GM19238 (cell line): ENCODE measurements around the gene C6orf136.

Experiments
- DNase-seq: peaks from one replicate; pipeline ENCODE4 v3.0.0; 2011; ENCODE audit warnings: low spot score; ENCODE audit not compliant: insufficient read length

The C6orf136 gene

DNA sequence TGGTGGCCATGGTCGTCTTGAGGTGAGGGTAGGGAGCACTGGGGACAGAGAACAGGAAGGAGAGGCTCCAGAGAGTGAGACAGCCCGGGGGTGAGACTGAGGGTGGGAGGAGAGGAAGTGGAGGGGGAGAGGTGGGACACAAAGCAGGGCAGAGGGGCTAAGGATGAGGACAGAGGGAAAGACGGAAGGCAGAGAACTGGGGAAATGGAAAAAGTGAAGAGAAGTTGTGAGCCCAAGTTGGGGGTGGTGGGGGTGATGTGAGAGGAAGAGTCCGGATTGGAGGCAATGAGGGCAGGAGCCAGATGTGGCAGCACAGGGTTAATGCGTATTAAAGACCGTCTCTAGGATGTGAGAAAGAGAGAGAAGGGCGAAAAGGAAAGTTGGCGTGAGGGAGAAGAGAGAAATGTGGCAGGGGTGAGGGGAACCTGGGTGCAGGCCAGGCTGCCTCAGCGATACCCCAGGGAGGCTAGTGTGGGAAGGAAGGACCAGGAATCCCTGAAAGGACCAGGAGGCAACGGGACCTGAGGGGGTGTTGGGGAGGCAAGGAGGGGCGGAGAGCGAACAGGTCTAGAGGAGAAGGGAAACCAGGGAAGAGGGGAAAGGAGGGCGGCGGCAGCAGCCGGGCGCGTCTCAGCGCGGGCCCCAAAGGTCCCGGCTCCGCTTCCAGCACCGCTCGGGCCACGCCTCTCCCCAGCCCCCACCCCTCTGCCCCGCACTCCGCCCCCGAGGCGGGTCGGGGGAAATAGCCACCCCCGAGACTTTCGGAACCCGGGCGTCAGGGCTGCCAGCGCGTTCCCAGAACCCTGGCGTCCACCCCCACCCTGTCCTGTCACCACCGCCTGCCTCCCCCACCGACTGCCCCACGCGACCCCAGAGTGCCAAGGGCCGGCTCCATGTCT is 39.3 kb downstream of the C6orf136 start, which contains the start of gene PPP1R18:
Gene PPP1R18, minus strand, starts transcription at position 637 of the 899 bp plus-strand sequence. Its CDS starts 627 bp downstream, at position 10.
- DNase-seq, result no peak

GRCh38 chr6:30686908-30687658 is 40.1 kb downstream of the C6orf136 start:
- DNase-seq, result peak; percentile 72

DNA sequence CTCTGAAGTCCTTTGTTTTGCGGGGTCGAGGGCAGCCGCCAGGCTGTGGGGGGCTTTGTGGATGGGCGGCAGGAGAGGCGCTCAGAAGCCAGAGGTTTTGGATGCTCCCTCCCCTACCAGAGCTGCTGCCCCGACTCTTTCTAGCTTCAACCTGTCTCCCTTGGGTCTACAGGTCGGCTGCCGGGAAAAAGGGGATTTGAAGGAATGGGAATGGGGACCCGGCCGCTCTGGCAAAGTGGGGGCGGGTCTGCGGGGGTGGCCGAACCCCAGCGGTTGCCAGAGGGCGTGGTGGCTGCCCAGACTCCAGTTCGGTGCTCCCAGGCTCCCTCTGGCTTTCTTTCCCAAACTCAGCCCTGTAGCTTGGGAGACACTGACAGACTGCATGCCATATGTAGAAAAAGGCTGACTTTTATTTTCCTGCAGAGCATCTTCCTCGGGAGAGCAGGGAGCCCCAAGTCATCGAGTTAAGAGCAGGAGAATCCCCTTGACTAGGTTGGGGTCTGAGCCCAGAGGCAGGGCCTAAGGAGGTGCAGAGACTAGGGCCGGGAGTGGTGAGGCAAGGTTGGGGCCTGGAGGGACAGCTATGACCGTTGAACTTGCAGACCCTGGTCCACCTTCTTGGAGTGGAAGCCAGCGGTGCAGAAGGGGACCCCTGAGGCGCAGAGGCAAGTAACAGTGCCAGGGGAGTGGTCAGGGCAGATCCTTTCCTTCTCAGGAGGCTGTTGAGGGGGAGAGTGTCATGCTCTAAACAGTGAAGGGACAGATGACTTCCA is 40.9 kb downstream of the C6orf136 start:
- DNase-seq, result no peak

- no peak for DNase-seq
Observed at GRCh38 chr6:30688569-30688968, 41.6 kb downstream of the C6orf136 start.

DNA sequence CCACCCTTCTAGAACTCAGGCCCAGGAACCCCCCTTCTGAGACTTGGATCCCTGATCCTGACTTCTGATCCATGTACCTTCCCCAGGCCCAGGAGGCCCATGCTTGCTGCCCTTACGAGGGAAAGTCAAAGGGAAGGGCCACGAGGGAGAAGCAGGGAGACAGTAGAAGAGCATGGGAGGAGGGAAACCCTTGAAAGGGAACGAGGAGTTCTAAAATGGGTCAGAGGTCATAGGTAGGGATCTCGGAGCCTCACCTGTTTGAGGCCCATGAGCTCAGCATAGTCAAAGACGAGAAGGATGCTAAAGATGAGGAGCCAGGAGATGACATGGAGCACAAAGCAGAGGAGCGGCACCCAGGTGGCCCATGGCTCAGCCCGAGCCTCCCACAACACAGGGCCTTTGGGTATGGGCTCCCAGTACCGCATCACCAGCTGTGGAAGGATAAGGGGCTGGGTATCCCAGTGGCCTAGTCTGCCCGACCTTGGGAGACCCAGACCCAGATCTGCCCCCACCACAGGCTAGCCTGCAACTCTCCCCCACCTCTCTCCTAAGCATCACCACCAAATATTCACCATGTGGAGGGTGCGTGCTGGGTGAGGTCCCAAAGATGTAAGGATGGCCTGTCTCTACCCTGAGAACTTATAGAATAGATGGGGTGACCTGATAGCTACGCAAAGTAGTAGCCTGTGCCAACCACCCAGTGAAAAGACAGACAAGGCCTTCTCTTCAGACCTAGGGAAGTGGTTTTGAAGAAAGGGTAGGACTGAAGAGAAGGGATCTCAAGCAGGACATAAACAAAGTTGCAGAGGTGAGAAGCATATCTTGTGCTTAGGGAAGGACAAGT is 42.3 kb downstream of the C6orf136 start:
- DNase-seq, result no peak

DNA sequence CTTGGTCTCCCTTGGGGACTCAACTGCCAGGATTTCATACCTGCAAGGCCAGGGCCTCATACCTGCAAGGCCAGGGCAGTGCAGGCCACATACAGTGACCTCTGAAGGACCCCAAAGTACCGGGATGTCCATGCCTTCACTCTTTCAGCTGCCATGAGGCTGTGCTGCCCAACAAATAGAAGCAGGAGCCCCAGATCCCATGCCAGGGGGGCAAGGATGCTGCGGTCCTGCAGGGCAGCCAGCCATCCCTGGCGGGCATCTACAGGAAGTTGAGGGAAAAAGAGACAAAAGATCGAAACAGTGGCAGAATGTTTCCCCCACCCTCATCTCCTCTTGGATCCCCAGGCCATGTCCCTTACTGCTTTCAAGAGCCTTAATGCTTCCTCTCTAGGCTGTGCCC is 43.1 kb downstream of the C6orf136 start:
- no peak for DNase-seq

- peak; percentile 66 for DNase-seq
Observed at GRCh38 chr6:30690403-30691207, 43.7 kb downstream of the C6orf136 start, which contains the start of gene NRM. Gene NRM (minus strand): TSS chr6:30690984. CDS start chr6:30690974, 10 bp downstream.

DNA sequence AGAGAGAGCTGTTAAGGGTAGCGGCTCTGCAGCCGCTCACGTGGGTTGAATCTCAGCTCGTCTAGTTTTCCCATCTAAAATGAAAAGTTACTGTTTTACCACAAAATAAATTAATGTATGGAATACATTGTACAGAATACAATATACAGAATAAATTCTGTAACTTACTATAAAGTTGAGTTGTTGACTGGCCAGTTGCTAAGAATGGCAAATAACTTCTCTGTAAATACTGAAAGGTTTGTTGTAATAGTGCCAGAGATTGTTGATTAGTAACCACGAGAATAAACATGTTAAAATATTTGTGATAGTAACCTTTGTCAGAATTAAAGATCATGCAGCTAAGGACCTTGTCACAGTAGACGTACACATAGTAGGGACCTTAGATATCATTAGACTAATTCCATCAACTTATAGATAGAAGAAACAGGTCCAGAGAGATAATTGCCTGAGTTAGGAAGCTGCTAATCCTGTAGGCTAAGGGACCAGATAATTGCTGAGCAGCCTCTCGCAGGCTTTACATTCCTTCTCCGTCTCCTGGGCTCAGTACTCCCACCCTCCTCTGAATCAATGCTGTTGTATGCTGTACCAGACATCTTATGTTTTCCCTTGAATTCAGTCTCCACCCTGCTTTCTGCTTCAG is 44.4 kb downstream of the C6orf136 start:
- no peak for DNase-seq

- no peak for DNase-seq
Observed at GRCh38 chr6:30696432-30696831, 49.5 kb downstream of the C6orf136 start.

DNA sequence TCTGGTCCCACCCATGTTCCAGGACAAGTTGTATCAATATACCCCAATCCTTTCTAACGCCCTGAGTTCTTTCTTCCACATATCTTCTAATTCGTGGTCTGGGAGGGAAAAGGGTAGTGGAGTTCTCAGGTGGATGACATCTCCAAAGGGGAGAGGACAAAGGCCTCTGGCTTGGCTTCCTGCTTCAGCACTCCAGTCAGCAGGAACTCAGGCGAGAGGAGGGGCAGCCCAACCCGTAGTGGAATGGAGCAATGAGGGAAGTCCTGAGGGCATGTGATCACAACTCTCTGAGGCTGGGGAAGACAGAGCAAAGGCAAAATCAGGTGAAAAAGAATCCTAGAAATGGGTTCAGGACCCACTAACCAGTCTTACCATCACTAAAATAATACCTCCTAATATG is 53.4 kb downstream of the C6orf136 start:
- no peak for DNase-seq
